ENCODE results near the gene FAM237A. TPM values are rescaled to one million over a fixed set of nuclear protein-coding genes. Genes with fewer than 3 reads are reported as not detected.

FAM237A gene
- total RNA-seq, 1 donor from 2014 or later = not detected

DNA sequence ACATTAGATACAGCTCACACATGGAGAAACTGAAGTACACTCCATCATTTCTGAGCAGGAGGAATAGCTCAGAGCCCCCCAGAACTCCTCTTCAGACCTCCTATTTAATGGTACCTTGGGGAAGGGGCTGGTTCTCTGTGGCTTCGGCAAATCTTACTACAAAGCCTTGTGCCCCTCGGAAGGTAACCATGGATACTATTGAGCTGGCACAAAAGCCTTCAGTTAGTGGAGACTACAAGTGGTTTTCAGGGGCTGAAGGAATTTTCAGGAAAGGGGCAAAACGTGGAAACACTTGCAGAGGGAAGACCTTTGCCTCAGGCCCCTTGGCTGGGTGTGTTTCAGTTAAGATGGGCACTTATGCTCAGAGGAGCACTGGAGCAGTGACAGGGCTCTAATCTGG, 1.1 kb upstream of the FAM237A start:
- no peak overlapping the region for H3K27ac Mint-ChIP-seq (ENCODE audit: unreplicated experiment)
- no peak overlapping the region for H3K4me3 Mint-ChIP-seq (ENCODE audit: unreplicated experiment)
- no peak for TF ChIP-seq CTCF (IDR thresholded peaks at IDR 0.05)
- peaks cover 14% of the 10 kb centered on the region for H3K27me3 Mint-ChIP-seq (ENCODE audit: low read depth)
- no peak for DNase-seq (ENCODE audit: low spot score)
- H3K36me3 Mint-ChIP-seq (ENCODE audit: low read depth) = no peaks in the 10 kb centered on the region
- peaks cover 4% of the 10 kb centered on the region for H3K4me1 Mint-ChIP-seq (ENCODE audit: low read depth)
- no peaks in the 10 kb centered on the region for H3K9me3 Mint-ChIP-seq (ENCODE audit: low read depth)

DNA sequence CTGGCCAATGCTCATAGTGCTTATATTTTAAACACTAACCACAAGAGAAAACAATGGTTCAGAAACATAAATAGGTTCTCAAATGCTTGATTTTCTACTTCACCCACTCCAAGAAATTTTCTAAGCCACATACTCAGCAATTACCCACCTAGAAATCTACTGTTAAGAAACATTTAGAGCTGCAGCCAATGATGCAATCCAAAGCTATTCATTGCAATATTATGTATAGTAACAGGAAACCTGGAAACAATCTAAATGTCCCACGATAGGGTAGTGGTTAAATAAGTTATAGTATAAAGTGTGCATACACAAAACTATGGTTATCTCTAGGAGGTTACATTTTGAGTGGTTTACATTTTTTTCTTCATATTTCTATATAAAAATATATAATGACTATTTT, 5.7 kb downstream of the FAM237A start:
- TF ChIP-seq CTCF (IDR thresholded peaks at IDR 0.05) = no peak
- peaks cover 5% of the 10 kb centered on the region for H3K27me3 Mint-ChIP-seq (ENCODE audit: low read depth)
- no peaks in the 10 kb centered on the region for H3K9me3 Mint-ChIP-seq (ENCODE audit: low read depth)
- no peaks in the 10 kb centered on the region for H3K4me1 Mint-ChIP-seq (ENCODE audit: low read depth)
- H3K4me3 Mint-ChIP-seq (ENCODE audit: unreplicated experiment) = no peak overlapping the region
- H3K27ac Mint-ChIP-seq (ENCODE audit: unreplicated experiment) = no peak overlapping the region
- no peaks in the 10 kb centered on the region for H3K36me3 Mint-ChIP-seq (ENCODE audit: low read depth)
- DNase-seq (ENCODE audit: low spot score) = no peak

DNA sequence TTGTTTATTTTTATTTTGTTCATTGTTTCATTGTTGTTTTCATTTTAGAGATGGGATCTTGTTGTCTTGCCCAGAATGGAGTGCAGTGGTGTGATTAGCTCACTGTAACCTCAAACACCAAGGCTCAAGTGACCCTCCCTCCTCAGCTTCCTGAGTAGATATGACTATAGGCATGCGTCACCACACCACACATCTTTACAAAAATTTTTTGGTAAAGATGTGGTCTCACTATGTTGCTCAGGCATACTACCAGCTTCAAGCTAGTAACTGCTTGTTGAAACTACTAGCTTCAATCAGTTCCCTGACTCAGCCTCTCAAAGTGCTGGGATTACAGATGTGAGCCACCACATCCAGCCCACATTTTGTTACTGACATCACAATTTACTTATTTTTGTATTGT, 14.8 kb downstream of the FAM237A start:
- peaks cover 11% of the 10 kb centered on the region for H3K9me3 Mint-ChIP-seq (ENCODE audit: low read depth)
- TF ChIP-seq CTCF (IDR thresholded peaks at IDR 0.05) = no peak
- no peak overlapping the region for H3K27ac Mint-ChIP-seq (ENCODE audit: unreplicated experiment)
- H3K4me1 Mint-ChIP-seq (ENCODE audit: low read depth) = no peaks in the 10 kb centered on the region
- no peak for DNase-seq (ENCODE audit: low spot score)
- no peak overlapping the region for H3K4me3 Mint-ChIP-seq (ENCODE audit: unreplicated experiment)
- H3K36me3 Mint-ChIP-seq (ENCODE audit: low read depth) = peaks cover 2% of the 10 kb centered on the region
- peaks cover 12% of the 10 kb centered on the region for H3K27me3 Mint-ChIP-seq (ENCODE audit: low read depth)

GRCh38 chr2:206665251-206665650, 23.0 kb downstream of the FAM237A start:
- Mint-ChIP-seq H3K27ac (ENCODE audit: unreplicated experiment) (no peak overlapping the region), H3K4me1 (ENCODE audit: low read depth) (no peaks in the 10 kb centered on the region)

GRCh38 chr2:206670531-206671319, 28.4 kb downstream of the FAM237A start:
- Mint-ChIP-seq H3K27ac (ENCODE audit: unreplicated experiment) (no peak overlapping the region), H3K4me3 (ENCODE audit: unreplicated experiment) (no peak overlapping the region), H3K27me3 (ENCODE audit: low read depth) (peaks cover 21% of the 10 kb centered on the region), H3K36me3 (ENCODE audit: low read depth) (no peaks in the 10 kb centered on the region), H3K4me1 (ENCODE audit: low read depth) (no peaks in the 10 kb centered on the region), H3K9me3 (ENCODE audit: low read depth) (no peaks in the 10 kb centered on the region)
- DNase-seq (ENCODE audit: low spot score) = no peak
- TF ChIP-seq CTCF (IDR thresholded peaks at IDR 0.05) = no peak

More at GRCh38 chr2:206665251-206665650, 23.0 kb downstream of the FAM237A start:
- no peak for DNase-seq (ENCODE audit: low spot score)
- Mint-ChIP-seq H3K27me3 (ENCODE audit: low read depth) (peaks cover 23% of the 10 kb centered on the region), H3K9me3 (ENCODE audit: low read depth) (no peaks in the 10 kb centered on the region), H3K4me3 (ENCODE audit: unreplicated experiment) (no peak overlapping the region), H3K36me3 (ENCODE audit: low read depth) (no peaks in the 10 kb centered on the region)
- TF ChIP-seq CTCF (IDR thresholded peaks at IDR 0.05) = no peak
